ENCODE measurements around the gene EARS2.
"Not testable (repeated sequence)": the region's sequence is repeated elsewhere in the genome, so short reads cannot be mapped to it uniquely, and the experiment has no call there.

Gene EARS2

DNA sequence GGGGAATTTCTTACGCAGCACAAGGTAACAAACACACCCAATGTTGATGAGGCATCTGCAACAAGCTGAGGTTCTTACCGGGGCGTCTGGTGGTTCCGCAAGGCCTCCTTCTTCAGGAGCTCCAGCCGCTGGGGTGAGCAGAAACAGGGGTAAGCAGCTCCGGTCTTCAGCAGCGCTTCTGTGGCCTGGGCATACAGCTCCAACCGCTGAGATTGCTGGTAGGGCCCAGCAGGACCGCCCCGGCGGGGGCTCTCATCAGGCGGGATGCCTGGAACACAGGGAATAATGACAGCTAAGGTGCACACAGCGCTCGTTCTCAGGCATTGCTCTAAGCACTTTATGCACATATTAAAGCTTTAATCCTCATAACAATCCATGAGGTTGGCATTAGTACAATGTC is 12.7 kb downstream of the EARS2 start:
- no peaks in the 10 kb centered on the region for H3K27me3 ChIP-seq (ENCODE audit: control insufficient read depth, insufficient read depth, low read length)
- H3K4me3 ChIP-seq (ENCODE audit: low read depth, low read length), result no peak overlapping the region
- TF ChIP-seq, protein P1, sequence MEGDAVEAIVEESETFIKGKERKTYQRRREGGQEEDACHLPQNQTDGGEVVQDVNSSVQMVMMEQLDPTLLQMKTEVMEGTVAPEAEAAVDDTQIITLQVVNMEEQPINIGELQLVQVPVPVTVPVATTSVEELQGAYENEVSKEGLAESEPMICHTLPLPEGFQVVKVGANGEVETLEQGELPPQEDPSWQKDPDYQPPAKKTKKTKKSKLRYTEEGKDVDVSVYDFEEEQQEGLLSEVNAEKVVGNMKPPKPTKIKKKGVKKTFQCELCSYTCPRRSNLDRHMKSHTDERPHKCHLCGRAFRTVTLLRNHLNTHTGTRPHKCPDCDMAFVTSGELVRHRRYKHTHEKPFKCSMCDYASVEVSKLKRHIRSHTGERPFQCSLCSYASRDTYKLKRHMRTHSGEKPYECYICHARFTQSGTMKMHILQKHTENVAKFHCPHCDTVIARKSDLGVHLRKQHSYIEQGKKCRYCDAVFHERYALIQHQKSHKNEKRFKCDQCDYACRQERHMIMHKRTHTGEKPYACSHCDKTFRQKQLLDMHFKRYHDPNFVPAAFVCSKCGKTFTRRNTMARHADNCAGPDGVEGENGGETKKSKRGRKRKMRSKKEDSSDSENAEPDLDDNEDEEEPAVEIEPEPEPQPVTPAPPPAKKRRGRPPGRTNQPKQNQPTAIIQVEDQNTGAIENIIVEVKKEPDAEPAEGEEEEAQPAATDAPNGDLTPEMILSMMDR (IDR thresholded peaks at IDR 0.05), result no peak
- H3K36me3 ChIP-seq (ENCODE audit: control insufficient read depth, insufficient read depth, low read length), result no peaks in the 10 kb centered on the region
- no peak overlapping the region for H3K9ac ChIP-seq
- H3K27ac ChIP-seq, result no peak overlapping the region
- H2AFZ ChIP-seq, result no peak overlapping the region
- H3K4me1 ChIP-seq, result no peaks in the 10 kb centered on the region
- H3K4me2 ChIP-seq (ENCODE audit: low read length), result no peak overlapping the region
- H3K9me3 ChIP-seq (ENCODE audit: control insufficient read depth, low read length), result no peaks in the 10 kb centered on the region
- H3K79me2 ChIP-seq, result peaks cover 10% of the 10 kb centered on the region

DNA sequence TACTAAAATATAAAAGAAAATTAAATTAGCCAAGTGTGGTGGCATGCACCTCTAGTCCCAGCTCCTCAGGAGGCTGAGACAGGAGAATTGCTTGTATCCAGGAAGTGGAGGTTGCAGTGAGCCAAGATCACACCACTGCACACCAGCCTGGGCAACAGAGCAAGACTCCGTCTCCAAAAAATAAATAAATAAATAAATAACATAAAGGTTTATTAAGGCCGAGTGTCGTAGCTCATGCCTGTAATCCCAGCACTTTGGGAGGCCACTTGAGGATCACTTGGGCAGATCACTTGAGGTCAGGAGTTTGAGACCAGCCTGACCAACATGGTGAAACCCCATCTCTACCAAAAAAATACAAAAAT is 16.4 kb downstream of the EARS2 start:
- H3K4me2 ChIP-seq (ENCODE audit: low read length); H2AFZ ChIP-seq; H3K4me1 ChIP-seq; H3K27me3 ChIP-seq (ENCODE audit: control insufficient read depth, insufficient read depth, low read length); H3K36me3 ChIP-seq (ENCODE audit: control insufficient read depth, insufficient read depth, low read length); H3K4me3 ChIP-seq (ENCODE audit: low read depth, low read length); H3K79me2 ChIP-seq; H3K9me3 ChIP-seq (ENCODE audit: control insufficient read depth, low read length); H3K9ac ChIP-seq; H3K27ac ChIP-seq: not testable (repeated sequence)

GRCh38 chr16:23539984-23540816 is 16.9 kb downstream of the EARS2 start:
- Histone ChIP-seq H3K27me3 (ENCODE audit: control insufficient read depth, insufficient read depth, low read length) (no peaks in the 10 kb centered on the region), H3K27ac (no peak overlapping the region), H3K4me1 (no peaks in the 10 kb centered on the region), H3K36me3 (ENCODE audit: control insufficient read depth, insufficient read depth, low read length) (no peaks in the 10 kb centered on the region), H3K79me2 (peaks cover 2% of the 10 kb centered on the region), H2AFZ (no peak overlapping the region), H3K9ac (no peak overlapping the region), H3K4me2 (ENCODE audit: low read length) (no peak overlapping the region), H3K4me3 (ENCODE audit: low read depth, low read length) (no peak overlapping the region), H3K9me3 (ENCODE audit: control insufficient read depth, low read length) (no peaks in the 10 kb centered on the region)
- TF ChIP-seq, protein P1 (IDR thresholded peaks at IDR 0.05), result no peak

DNA sequence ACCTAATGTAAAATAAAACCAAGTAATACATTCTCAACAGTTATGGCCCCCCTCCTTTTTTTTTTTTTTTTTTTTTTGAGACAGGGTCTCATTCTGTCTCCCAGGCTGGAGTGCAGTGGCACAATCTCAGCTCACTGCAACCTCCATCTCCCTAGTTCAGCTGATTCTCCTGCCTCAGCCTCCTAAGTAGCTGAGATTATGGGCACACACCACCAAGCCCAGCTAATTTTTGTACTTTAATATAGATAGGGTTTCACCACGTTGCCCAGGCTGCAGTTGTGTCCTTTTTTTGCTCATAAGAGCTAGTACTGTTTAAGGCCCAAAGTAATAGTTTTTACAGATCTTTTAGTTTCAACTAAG is 18.3 kb downstream of the EARS2 start:
- TF ChIP-seq, protein P1 (IDR thresholded peaks at IDR 0.05), result no peak
- Histone ChIP-seq H3K36me3 (ENCODE audit: control insufficient read depth, insufficient read depth, low read length) (no peaks in the 10 kb centered on the region), H3K4me3 (ENCODE audit: low read depth, low read length) (no peak overlapping the region), H3K79me2 (peaks cover 2% of the 10 kb centered on the region), H3K27me3 (ENCODE audit: control insufficient read depth, insufficient read depth, low read length) (no peaks in the 10 kb centered on the region), H2AFZ (no peak overlapping the region), H3K4me1 (no peaks in the 10 kb centered on the region), H3K9ac (no peak overlapping the region), H3K9me3 (ENCODE audit: control insufficient read depth, low read length) (no peaks in the 10 kb centered on the region), H3K27ac (no peak overlapping the region), H3K4me2 (ENCODE audit: low read length) (no peak overlapping the region)

- H2AFZ ChIP-seq, result no peak overlapping the region
- H3K4me1 ChIP-seq, result no peaks in the 10 kb centered on the region
- H3K36me3 ChIP-seq (ENCODE audit: control insufficient read depth, insufficient read depth, low read length), result no peaks in the 10 kb centered on the region
- no peak overlapping the region for H3K4me3 ChIP-seq (ENCODE audit: low read depth, low read length)
- peaks cover 2% of the 10 kb centered on the region for H3K79me2 ChIP-seq
- no peaks in the 10 kb centered on the region for H3K27me3 ChIP-seq (ENCODE audit: control insufficient read depth, insufficient read depth, low read length)
- no peaks in the 10 kb centered on the region for H3K9me3 ChIP-seq (ENCODE audit: control insufficient read depth, low read length)
- H3K27ac ChIP-seq, result no peak overlapping the region
- TF ChIP-seq, protein P1 (IDR thresholded peaks at IDR 0.05), result no peak
- no peak overlapping the region for H3K9ac ChIP-seq
- H3K4me2 ChIP-seq (ENCODE audit: low read length), result no peak overlapping the region
Observed at GRCh38 chr16:23537390-23537789, 19.8 kb downstream of the EARS2 start.
